ENCODE results near the gene REM1. TPM values are rescaled to one million over a fixed set of nuclear protein-coding genes. Genes with fewer than 3 reads are reported as not detected.

REM1 gene
- total and polyA plus RNA-seq, 2 of the 13 experiments (the other 11 are each of a cell fraction or from before 2014, with no cell fraction given), result not detected

DNA sequence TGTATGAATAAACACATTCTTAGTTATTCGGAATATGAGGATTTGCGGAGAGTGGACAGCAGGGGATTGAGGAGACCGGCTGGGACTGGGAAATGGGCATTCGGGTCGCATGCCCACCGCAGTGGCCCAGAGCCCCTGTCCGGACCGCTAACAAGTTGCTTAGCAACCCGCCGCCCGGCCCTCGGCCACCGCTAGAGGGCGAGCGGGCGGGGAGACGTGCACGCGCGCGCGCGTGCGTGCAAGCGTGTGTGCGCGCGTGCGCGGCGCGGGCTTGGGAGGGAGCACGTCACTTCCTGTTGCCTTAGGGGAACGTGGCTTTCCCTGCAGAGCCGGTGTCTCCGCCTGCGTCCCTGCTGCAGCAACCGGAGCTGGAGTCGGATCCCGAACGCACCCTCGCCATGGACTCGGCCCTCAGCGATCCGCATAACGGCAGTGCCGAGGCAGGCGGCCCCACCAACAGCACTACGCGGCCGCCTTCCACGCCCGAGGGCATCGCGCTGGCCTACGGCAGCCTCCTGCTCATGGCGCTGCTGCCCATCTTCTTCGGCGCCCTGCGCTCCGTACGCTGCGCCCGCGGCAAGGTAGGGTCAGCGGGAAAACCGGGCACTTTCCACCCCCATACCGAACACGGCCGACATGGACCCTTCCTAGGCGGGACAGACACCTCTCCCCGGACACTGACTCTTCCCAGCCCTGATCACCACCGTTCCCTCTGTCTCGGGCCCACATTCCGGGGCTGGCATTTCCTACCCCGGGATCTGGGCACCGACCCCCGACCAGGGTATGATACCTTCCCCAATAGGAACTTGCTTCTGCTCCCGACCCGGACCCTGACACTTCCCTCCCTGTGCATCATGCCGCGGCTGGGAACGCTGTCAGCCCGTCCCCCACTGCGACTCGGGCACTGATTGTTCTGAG is 39.3 kb downstream of the REM1 start, which contains the start of gene HM13 (continued):
- TF ChIP-seq TEF (CRISPR knock-in tag; IDR thresholded peaks at IDR 0.05) (peak; percentile 76; the same call in 1 of the 2 replicates), ZNF678 (CRISPR knock-in tag; IDR thresholded peaks at IDR 0.05) (peak; percentile 82; the same call in 1 of the 2 replicates), NR2F2 (IDR thresholded peaks at IDR 0.05; ENCODE audit: borderline replicate concordance, low read depth) (no peak; the same call in 1 of the 2 replicates), YEATS2 (CRISPR knock-in tag; IDR thresholded peaks at IDR 0.05; ENCODE audit: borderline replicate concordance) (peak; percentile 80), LBX2 (CRISPR knock-in tag; IDR thresholded peaks at IDR 0.05; ENCODE audit: borderline replicate concordance) (peak; percentile 98), HDAC6 (IDR thresholded peaks at IDR 0.05; ENCODE audit: low read depth, low read length) (no peak), ZNF800 (CRISPR knock-in tag; IDR thresholded peaks at IDR 0.05) (peak; percentile 98), PLRG1 (conservative IDR thresholded peaks at IDR 0.05) (no peak), SOX13 (IDR thresholded peaks at IDR 0.05) (no peak; the same call in 1 of the 2 replicates), SOX13 (CRISPR knock-in tag; conservative IDR thresholded peaks at IDR 0.05 in 1 of 2, IDR thresholded peaks at IDR 0.05 in 1 of 2) (peak in 1 of 2 experiments; percentile 61; a peak in 2 of 4 replicates), NBN (conservative IDR thresholded peaks at IDR 0.05) (no peak), FOXA3 (CRISPR knock-in tag; IDR thresholded peaks at IDR 0.05) (peak; percentile 81), HHEX (CRISPR knock-in tag; IDR thresholded peaks at IDR 0.05) (no peak; the same call in 1 of the 2 replicates), RAD21 (CRISPR knock-in tag; IDR thresholded peaks at IDR 0.05) (peak; percentile 75), HNRNPUL1 (IDR thresholded peaks at IDR 0.05; ENCODE audit: low read depth, low read length) (no peak), GABPB1 (CRISPR knock-in tag; IDR thresholded peaks at IDR 0.05) (peak; percentile 97), DNMT3B (CRISPR knock-in tag; conservative IDR thresholded peaks at IDR 0.05) (peak; percentile 86), MAFF (IDR thresholded peaks at IDR 0.05; ENCODE audit: low read depth, low read length) (no peak), SKI (IDR thresholded peaks at IDR 0.05; ENCODE audit: partially characterized antibody) (peak; percentile 64), ARID2 (CRISPR knock-in tag; IDR thresholded peaks at IDR 0.05; ENCODE audit: borderline replicate concordance) (no peak), SMC3 (IDR thresholded peaks at IDR 0.05; ENCODE audit: low read length) (no peak), JUNB (CRISPR knock-in tag; IDR thresholded peaks at IDR 0.05; ENCODE audit: borderline replicate concordance) (no peak), ZFP41 (CRISPR knock-in tag; IDR thresholded peaks at IDR 0.05; ENCODE audit: borderline replicate concordance) (peak; percentile 23; the same call in 1 of the 2 replicates), FOXO4 (CRISPR knock-in tag; conservative IDR thresholded peaks at IDR 0.05) (no peak), ZIK1 (CRISPR knock-in tag; IDR thresholded peaks at IDR 0.05; ENCODE audit: borderline replicate concordance, low read depth) (peak; percentile 99), ZNF792 (CRISPR knock-in tag; IDR thresholded peaks at IDR 0.05) (peak; percentile 83), ZNF496 (CRISPR knock-in tag; IDR thresholded peaks at IDR 0.05; ENCODE audit: insufficient replicate concordance) (no peak)

Measured in HepG2 (cell line).